Esophagus muscularis mucosa (tissue), 4 donors: ENCODE measurements around the gene BCAS3. TPM values are rescaled to one million over a fixed set of nuclear protein-coding genes. Genes with fewer than 3 reads are reported as not detected.

Experiments used
- DNase-seq: peaks from one replicate; pipeline ENCODE4 v3.0.0-alpha.2; 2017; ENCODE audit errors: extremely low spot score
- H3K27ac ChIP-seq, 4 donors: fragments of 200-600 bp; sonication (generic); replicated peaks in 1 of 4; 1 replicate in 3 of 4; 2 replicates in 1 of 4; pipeline ENCODE4 v1.5.1; 2016 to 2019; ENCODE audit warnings: mild to moderate bottlenecking in 1 of 4
- H3K27me3 ChIP-seq, 4 donors: fragments of 200-600 bp; sonication (generic); one replicate each; pipeline versions ENCODE4 v1.5.1 to v1.6.0; 2016 to 2019
- H3K36me3 ChIP-seq, 4 donors: fragments of 200-600 bp; sonication (generic); one replicate each; pipeline ENCODE4 v1.5.1; 2016 to 2019
- H3K4me1 ChIP-seq, 4 donors: fragments of 200-600 bp; sonication (generic); one replicate each; pipeline ENCODE4 v1.5.1; 2016 to 2019
- H3K4me3 ChIP-seq, 4 donors: fragments of 200-600 bp; sonication (generic); 1 replicate in 2 of 4; 2 replicates in 2 of 4; pipeline ENCODE4 v1.5.1; 2016 to 2019; ENCODE audit warnings: mild to moderate bottlenecking in 4 of 4, moderate library complexity in 1 of 4
- H3K9me3 ChIP-seq, 4 donors: fragments of 200-600 bp; sonication (generic); 1 replicate in 3 of 4; 2 replicates in 1 of 4; pipeline ENCODE4 v1.5.1; 2016 to 2019
- CTCF ChIP-seq, 3 experiments: fragments of 200-600 bp in 2 of 3; fragments of 450-650 bp in 1 of 3; sonication (generic) in 2 of 3; IDR thresholded peaks; one replicate each; pipeline ENCODE4 v1.5.1; 2017 to 2019; ENCODE audit warnings: antibody characterized with exemption in 3 of 3, mild to moderate bottlenecking in 2 of 3, moderate library complexity in 1 of 3
- EP300 ChIP-seq: sonication (generic); formaldehyde crosslinking; IDR thresholded peaks from one replicate; pipeline ENCODE4 v1.6.1; 2017; ENCODE audit warnings: antibody characterized with exemption
- POLR2A ChIP-seq: fragments of 450-650 bp; IDR thresholded peaks from one replicate; pipeline ENCODE4 v1.6.1; 2017; ENCODE audit warnings: antibody characterized with exemption, moderate library complexity, mild to moderate bottlenecking, low read depth
- POLR2AphosphoS5 ChIP-seq, 2 donors: sonication (generic); formaldehyde crosslinking; IDR thresholded peaks; one replicate each; pipeline ENCODE4 v1.6.1; 2017; ENCODE audit warnings: antibody characterized with exemption in 2 of 2
- WGBS: methylation state at CpG from one replicate; pipeline ENCODE4 v1.1.5; 2018; 5-methylcytosine and 5-hydroxymethylcytosine counted together
- intact Hi-C: fragments of 100-400 bp; cut with DNase I; formaldehyde crosslinking; loops from one replicate; pipeline ENCODE4 v1.15.1; 2023
- total RNA-seq, 4 donors: library from RNA; depleted of rRNA; stranded (reverse); fragments of >200 nt; gene quantifications; one replicate each; pipeline versions ENCODE4 v1.1.0 to v1.2.1, GENCODE V29; 2016

The BCAS3 gene
- total RNA-seq, 4 donors from 2014 or later = 17.4 to 25.7 (median 19.5) TPM

- TF ChIP-seq CTCF (IDR thresholded peaks at IDR 0.05) (no peak), POLR2AphosphoS5 (IDR thresholded peaks at IDR 0.05) (no peak), POLR2A (no peak), EP300 (no peak)
- intact Hi-C loops = no loop called here
- 77% methylated on average over 2 of the region's 2 CpGs for WGBS
- Histone ChIP-seq H3K4me3 (no peak overlapping the region), H3K4me1 (peaks cover 0 to 5% (median 0%) of the 10 kb centered on the region in 4 donors), H3K27ac (no peak overlapping the region), H3K27me3 (no peaks in the 10 kb centered on the region), H3K9me3 (peaks cover 0 to 7% (median 0%) of the 10 kb centered on the region in 4 donors), H3K36me3 (no peaks in the 10 kb centered on the region)
- DNase-seq = no peak
Observed at GRCh38 chr17:60738287-60738686, 60.6 kb downstream of the BCAS3 start.

DNA sequence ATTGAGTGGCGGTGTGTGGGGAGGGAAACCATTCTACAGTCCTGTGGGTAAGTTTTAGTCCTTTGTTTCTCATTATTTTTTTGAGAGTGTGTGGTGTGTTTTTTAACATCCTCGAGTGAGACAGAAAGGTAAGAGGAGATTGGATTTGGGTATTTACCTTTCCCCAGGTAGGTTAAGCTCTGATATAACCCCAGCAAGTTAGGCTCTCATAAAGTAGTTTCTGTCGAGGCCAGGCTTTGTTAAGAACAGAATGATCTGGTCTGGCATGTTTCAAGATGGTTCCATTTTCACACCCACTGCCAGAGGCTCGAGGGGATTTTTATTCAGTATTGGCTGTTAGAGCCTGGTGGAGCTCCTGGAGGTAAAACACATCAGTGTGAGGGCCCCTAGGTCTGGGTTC is 62.9 kb downstream of the BCAS3 start:
- 96% methylated on average over 4 of the region's 4 CpGs for WGBS
- Histone ChIP-seq H3K27me3 (no peaks in the 10 kb centered on the region), H3K4me3 (no peak overlapping the region), H3K27ac (no peak overlapping the region), H3K36me3 (no peaks in the 10 kb centered on the region), H3K9me3 (peaks cover 0 to 7% (median 0%) of the 10 kb centered on the region in 4 donors), H3K4me1 (peaks cover 5 to 11% (median 9%) of the 10 kb centered on the region in 4 donors)
- no peak for TF ChIP-seq EP300
- no peak for TF ChIP-seq CTCF (IDR thresholded peaks at IDR 0.05)
- TF ChIP-seq POLR2A = no peak
- no peak for TF ChIP-seq POLR2AphosphoS5 (IDR thresholded peaks at IDR 0.05)
- intact Hi-C loops = no loop called here
- no peak for DNase-seq

DNA sequence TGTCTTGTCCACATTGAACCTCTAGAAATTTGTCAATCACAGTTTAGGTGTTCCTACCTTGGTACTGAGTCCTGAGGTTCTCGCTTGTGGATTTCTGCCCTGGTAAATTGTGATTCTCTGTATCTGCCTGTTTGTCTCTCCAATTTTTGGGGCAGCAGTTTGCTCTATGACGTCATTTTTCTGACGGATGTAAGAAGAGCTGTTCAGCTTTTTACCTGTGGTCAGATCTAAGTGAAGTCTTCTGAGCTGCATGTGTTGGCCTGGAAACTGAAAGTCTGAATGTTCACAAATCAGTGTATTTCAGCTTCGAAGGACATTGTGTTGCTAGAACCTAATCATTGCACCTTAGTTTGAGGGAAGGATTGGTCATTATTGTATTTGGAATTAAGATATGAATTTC is 63.4 kb downstream of the BCAS3 start:
- TF ChIP-seq POLR2AphosphoS5 (IDR thresholded peaks at IDR 0.05) (no peak), EP300 (no peak), CTCF (IDR thresholded peaks at IDR 0.05) (no peak), POLR2A (no peak)
- intact Hi-C loops = no loop called here
- H3K27me3 ChIP-seq = no peaks in the 10 kb centered on the region

DNA sequence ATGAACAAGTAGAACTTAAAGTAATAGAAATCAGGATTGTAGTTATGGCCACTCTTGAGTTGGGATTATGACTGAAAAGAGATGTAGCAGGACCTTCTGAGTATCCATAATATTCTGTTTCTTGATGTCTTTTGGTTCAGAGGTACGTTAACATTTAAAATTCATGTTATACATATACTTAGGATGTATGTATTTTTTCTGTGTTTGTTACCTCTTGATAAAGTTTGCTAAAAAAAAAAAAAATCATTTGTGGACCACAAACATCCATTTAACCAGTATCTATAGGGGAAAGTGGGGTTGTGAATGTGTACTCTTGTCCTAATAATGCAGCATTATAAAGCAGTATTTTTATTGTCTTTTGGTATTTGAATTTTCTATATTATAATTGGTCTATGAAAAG is 65.6 kb downstream of the BCAS3 start:
- TF ChIP-seq CTCF (IDR thresholded peaks at IDR 0.05) (no peak), EP300 (no peak), POLR2AphosphoS5 (IDR thresholded peaks at IDR 0.05) (no peak), POLR2A (no peak)
- Histone ChIP-seq H3K27ac (peak overlapping the region in 1 of 4 donors; percentile 40), H3K27me3 (no peaks in the 10 kb centered on the region), H3K4me3 (peak overlapping the region in 3 of 4 donors; percentile 3 to 39 (median 15)), H3K9me3 (peaks cover 0 to 7% (median 0%) of the 10 kb centered on the region in 4 donors), H3K4me1 (peaks cover 5 to 9% (median 7%) of the 10 kb centered on the region in 4 donors), H3K36me3 (peaks cover 0 to 9% (median under 1%) of the 10 kb centered on the region in 4 donors)
- no peak for DNase-seq
- WGBS = 97% methylated on average over 1 of the region's 1 CpG
- intact Hi-C loops = no loop called here

More for the DNA sequence above, 63.4 kb downstream of the BCAS3 start:
- H3K36me3 ChIP-seq = no peaks in the 10 kb centered on the region
- no peak for DNase-seq
- no peak overlapping the region for H3K4me3 ChIP-seq
- no peak overlapping the region for H3K27ac ChIP-seq
- peaks cover 0 to 7% (median 0%) of the 10 kb centered on the region in 4 donors for H3K9me3 ChIP-seq
- 97% methylated on average over 4 of the region's 4 CpGs for WGBS
- peaks cover 5 to 11% (median 9%) of the 10 kb centered on the region in 4 donors for H3K4me1 ChIP-seq

GRCh38 chr17:60743799-60744198 is 66.1 kb downstream of the BCAS3 start:
- 43% methylated on average over 5 of the region's 5 CpGs for WGBS
- H3K27ac ChIP-seq = peak overlapping the region in 3 of 4 donors; percentile 24 to 46 (median 40)
- H3K36me3 ChIP-seq = peaks cover 0 to 9% (median 1%) of the 10 kb centered on the region in 4 donors
- H3K4me3 ChIP-seq = peak overlapping the region; percentile 3 to 39 (median 15)
- intact Hi-C loops = no loop called here
- peaks cover 0 to 7% (median 0%) of the 10 kb centered on the region in 4 donors for H3K9me3 ChIP-seq
- TF ChIP-seq CTCF (IDR thresholded peaks at IDR 0.05) (no peak), EP300 (no peak), POLR2AphosphoS5 (IDR thresholded peaks at IDR 0.05) (no peak), POLR2A (no peak)
- DNase-seq = no peak
- H3K4me1 ChIP-seq = peaks cover 5 to 9% (median 7%) of the 10 kb centered on the region in 4 donors
- no peaks in the 10 kb centered on the region for H3K27me3 ChIP-seq
